ENCODE results near the gene FASTKD2.

FASTKD2 gene

GRCh38 chr2:206838690-206839089 lies 73.3 kb downstream of the FASTKD2 start:
- DNase-seq (ENCODE audit: low read depth) = no peak

- no peak for DNase-seq (ENCODE audit: low read depth)
Observed at GRCh38 chr2:206840999-206841398, 75.6 kb downstream of the FASTKD2 start.
